ENCODE results near the gene ABCA1.

Gene ABCA1

DNA sequence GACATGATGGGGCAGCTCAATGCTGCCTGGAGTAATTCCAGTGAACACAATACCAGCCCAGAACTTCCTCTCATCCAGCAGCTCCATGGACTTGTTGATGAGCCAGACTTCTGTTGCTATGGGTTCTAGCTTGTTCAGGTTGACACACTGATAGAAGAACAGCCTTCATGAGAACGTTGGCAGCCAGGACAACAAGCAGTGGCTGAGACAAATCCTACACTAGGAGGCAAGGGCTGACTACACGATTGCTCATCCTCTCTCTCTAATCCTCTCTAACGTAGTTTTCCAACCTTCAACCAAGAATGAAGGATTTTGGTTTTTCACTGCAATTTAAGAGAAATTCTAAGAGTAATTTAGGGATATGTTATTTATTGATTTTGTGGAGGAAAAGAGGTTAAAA lies 96.3 kb downstream of the ABCA1 start:
- TF ChIP-seq, protein P1, sequence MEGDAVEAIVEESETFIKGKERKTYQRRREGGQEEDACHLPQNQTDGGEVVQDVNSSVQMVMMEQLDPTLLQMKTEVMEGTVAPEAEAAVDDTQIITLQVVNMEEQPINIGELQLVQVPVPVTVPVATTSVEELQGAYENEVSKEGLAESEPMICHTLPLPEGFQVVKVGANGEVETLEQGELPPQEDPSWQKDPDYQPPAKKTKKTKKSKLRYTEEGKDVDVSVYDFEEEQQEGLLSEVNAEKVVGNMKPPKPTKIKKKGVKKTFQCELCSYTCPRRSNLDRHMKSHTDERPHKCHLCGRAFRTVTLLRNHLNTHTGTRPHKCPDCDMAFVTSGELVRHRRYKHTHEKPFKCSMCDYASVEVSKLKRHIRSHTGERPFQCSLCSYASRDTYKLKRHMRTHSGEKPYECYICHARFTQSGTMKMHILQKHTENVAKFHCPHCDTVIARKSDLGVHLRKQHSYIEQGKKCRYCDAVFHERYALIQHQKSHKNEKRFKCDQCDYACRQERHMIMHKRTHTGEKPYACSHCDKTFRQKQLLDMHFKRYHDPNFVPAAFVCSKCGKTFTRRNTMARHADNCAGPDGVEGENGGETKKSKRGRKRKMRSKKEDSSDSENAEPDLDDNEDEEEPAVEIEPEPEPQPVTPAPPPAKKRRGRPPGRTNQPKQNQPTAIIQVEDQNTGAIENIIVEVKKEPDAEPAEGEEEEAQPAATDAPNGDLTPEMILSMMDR (IDR thresholded peaks at IDR 0.05; ENCODE audit: control extremely low read depth, extremely low read depth, low read depth, missing control alignments), result no peak
- DNase-seq (ENCODE audit: extremely low spot score), result no peak
- ChIA-PET CTCF (interaction anchor here (1.8 kb wide), 1 partner anchor 32 kb away, joined by 6 read pairs; no protein-coding TSS in a partner anchor), POLR2A (no interaction called here)

- CTCF ChIA-PET, result no interaction called here
- POLR2A ChIA-PET, result no interaction called here
- TF ChIP-seq, protein P1 (IDR thresholded peaks at IDR 0.05; ENCODE audit: control extremely low read depth, extremely low read depth, low read depth, missing control alignments), result no peak
- no peak for DNase-seq (ENCODE audit: extremely low spot score)
Measured at GRCh38 chr9:104826911-104827310, 101.0 kb downstream of the ABCA1 start.

DNA sequence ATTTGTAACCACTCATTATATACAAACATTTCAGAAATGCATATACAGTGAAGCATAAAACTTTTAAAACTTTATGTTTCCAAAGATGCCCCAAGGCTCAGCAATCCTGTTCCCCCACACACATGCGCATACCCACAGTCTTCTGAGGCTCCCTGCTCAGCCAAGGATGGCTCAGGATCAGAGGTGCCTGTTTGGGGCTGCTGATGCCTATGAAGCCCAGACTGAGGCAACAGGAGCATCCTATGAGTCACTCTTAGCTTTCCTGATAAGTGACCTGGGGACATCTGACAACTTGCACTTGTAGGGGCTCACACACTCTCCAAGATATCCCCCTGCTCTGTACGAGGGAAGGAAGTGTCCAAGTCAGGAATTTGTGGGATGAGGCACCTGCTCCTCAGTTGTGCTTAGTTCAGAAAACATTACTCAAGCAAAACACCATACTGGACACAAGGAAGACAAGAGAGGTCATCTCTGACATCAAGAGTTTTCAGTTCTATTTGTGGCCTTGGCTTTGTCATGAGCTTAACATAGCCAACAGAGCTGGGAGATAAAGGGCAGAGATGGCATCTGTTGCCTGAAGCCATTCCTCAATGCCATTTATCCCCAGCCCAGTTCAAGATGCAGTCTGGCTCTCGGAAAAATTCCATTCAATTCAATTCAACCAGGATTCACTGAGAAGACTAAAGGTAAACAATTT lies 101.7 kb downstream of the ABCA1 start:
- ChIA-PET CTCF (no interaction called here), POLR2A (no interaction called here)
- DNase-seq (ENCODE audit: extremely low spot score), result no peak
- TF ChIP-seq, protein P1 (IDR thresholded peaks at IDR 0.05; ENCODE audit: control extremely low read depth, extremely low read depth, low read depth, missing control alignments), result no peak

DNA sequence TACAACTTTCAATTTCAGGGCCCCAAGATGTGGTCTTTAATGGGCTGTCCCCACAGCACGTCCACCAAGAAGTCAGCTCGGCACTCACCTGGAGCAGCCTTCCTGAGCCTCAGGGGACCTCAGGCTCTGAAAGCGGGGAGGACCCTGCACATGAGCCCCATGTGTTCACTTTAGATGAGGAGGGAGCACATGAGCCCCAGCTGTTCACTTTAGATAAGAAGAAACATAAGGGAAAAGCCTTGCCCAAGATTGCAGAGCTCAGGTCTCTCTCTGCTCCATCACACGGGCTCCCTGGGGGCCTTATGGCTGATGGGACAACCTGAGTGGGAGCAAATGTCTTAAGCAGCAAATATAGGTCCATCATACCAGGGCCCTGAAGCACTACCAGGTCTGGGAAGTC lies 107.6 kb downstream of the ABCA1 start:
- no peak for DNase-seq (ENCODE audit: extremely low spot score)
- TF ChIP-seq, protein P1 (IDR thresholded peaks at IDR 0.05; ENCODE audit: control extremely low read depth, extremely low read depth, low read depth, missing control alignments), result no peak
- ChIA-PET POLR2A (no interaction called here), CTCF (interaction anchor here (1.6 kb wide), 1 partner anchor 9 kb away, joined by 8 read pairs; no protein-coding TSS in a partner anchor)

DNA sequence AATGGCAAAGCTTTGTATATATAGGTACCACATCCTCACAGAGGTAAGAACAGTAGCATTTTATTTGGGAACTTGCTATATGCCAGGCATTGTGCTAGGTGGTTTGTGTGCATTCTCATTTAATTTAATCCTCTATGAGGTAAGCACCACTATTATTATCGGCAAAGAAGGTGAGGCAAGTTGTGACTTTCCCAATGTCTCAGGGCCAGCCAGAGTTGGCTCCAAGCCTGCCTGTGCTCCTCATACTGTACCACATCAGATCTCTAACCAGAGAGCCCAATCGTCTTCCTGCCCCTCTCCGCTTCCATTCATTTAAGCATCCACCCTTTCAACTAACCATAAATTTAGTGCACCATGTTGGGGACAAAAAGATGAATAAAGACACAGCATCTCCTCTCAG lies 108.9 kb downstream of the ABCA1 start:
- TF ChIP-seq, protein P1 (IDR thresholded peaks at IDR 0.05; ENCODE audit: control extremely low read depth, extremely low read depth, low read depth, missing control alignments), result no peak
- ChIA-PET POLR2A (no interaction called here), CTCF (no interaction called here)
- DNase-seq (ENCODE audit: extremely low spot score), result no peak

DNA sequence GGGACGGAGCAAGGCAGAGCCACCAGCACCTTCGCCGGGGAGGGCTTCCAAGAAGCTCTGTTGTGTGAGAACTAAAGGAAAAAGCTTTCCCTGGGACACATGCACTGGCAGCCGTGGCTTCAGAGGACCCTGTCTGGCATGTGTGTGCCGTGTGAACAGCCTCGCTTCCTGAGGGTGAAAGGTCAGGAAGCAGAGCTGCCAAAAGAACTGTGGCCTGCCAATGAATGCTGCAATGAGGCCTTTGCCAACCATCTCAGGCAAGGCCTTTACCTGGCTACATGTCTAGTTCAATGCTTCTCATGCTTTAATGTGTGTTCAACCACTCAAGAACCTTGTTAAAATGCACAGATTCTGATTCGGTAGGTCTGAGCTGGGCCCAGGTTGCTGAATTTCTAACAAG lies 110.5 kb downstream of the ABCA1 start:
- ChIA-PET CTCF (no interaction called here), POLR2A (no interaction called here)
- TF ChIP-seq, protein P1 (IDR thresholded peaks at IDR 0.05; ENCODE audit: control extremely low read depth, extremely low read depth, low read depth, missing control alignments), result no peak
- DNase-seq (ENCODE audit: extremely low spot score), result no peak
